GM13976 (cell line): Measurements from ENCODE around the gene PRG2.

Source experiments
- DNase-seq: peaks from one replicate; pipeline ENCODE4 v3.0.0; 2012; ENCODE audit warnings: low spot score
- CTCF ChIP-seq: IDR thresholded peaks from 2 replicates; pipeline ENCODE4 v1.5.1; 2012; ENCODE audit warnings: borderline replicate concordance, mild to moderate bottlenecking; ENCODE audit not compliant: insufficient read depth; ENCODE audit errors: extremely low read depth, missing control alignments, control extremely low read depth
- in situ Hi-C: fragments of 300-500 bp; cut with MboI; formaldehyde crosslinking; loops from one replicate; pipeline ENCODE4 v1.12.0; 2022; ENCODE audit warnings: low sequenced_read_pairs, mixed read lengths, inconsistent platforms; ENCODE audit not compliant: unreplicated experiment

Gene PRG2

GRCh38 chr11:57399221-57399620, 8.8 kb upstream of the PRG2 start:
- DNase-seq = no peak
- TF ChIP-seq CTCF = no peak
- in situ Hi-C loops = no loop called here

GRCh38 chr11:57397394-57397990, 7.0 kb upstream of the PRG2 start:
- DNase-seq = no peak
- in situ Hi-C loops = no loop called here
- no peak for TF ChIP-seq CTCF

GRCh38 chr11:57396744-57397143, 6.3 kb upstream of the PRG2 start:
- DNase-seq = no peak
- in situ Hi-C loops = no loop called here

GRCh38 chr11:57395905-57396623, 5.6 kb upstream of the PRG2 start:
- no peak for TF ChIP-seq CTCF
- in situ Hi-C loops = no loop called here
- DNase-seq = no peak

More at GRCh38 chr11:57396744-57397143, 6.3 kb upstream of the PRG2 start:
- TF ChIP-seq CTCF = no peak

GRCh38 chr11:57394203-57394965, 3.9 kb upstream of the PRG2 start:
- in situ Hi-C loops = no loop called here
- TF ChIP-seq CTCF = no peak
- DNase-seq = no peak

GRCh38 chr11:57392763-57393105, 2.3 kb upstream of the PRG2 start:
- TF ChIP-seq CTCF = no peak
- in situ Hi-C loops = no loop called here
- DNase-seq = no peak
